DMS153 treated with DMSO at 0.1 percent for 48 hours (cell line): ENCODE measurements around the gene IMMP2L.
A peak's percentile ranks its signal among the peaks of the same experiment; 100 is the strongest.

Source experiments
- DNase-seq: peaks from one replicate; lab custom pipeline; 2025; ENCODE audit not compliant: unreplicated experiment; lab: John Stamatoyannopoulos, UW

The IMMP2L gene

DNA sequence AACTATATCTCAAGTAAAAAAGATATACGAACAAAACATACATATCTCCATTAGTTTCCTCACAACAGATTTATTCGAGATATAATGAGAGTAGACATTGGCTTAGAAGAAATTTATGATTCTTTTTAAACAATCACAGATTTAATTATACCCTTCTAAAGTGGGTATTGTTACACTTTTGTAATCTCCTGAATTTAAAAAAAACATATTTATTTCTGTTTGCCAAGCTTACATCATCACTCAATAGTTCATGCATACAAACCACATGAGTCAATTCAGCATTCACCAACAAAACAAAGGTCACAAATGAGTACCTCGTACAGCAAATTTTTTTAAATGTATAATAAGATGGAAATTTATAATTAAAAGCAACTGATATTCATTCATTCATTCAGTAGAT, 453.8 kb downstream of the IMMP2L start:
- DNase-seq, result no peak

DNA sequence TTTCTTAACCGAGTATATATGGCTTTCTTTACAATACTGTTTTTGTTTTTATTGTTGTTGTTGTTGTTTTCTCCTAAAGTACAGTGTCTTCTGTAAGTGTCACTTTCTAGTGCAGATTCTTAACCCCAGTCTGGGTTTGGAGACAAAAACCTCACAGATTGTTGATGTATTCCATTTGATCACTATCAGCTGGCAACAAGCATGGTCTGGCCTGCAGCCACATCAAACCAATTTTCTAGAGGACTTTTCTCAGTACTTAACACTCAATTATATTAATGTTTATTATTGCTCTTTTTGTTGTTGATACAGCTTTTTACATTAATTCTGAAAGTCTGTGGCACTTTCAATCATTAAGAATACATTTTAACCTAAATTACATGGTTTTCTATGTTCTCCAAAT, 454.3 kb downstream of the IMMP2L start:
- DNase-seq, result no peak

DNA sequence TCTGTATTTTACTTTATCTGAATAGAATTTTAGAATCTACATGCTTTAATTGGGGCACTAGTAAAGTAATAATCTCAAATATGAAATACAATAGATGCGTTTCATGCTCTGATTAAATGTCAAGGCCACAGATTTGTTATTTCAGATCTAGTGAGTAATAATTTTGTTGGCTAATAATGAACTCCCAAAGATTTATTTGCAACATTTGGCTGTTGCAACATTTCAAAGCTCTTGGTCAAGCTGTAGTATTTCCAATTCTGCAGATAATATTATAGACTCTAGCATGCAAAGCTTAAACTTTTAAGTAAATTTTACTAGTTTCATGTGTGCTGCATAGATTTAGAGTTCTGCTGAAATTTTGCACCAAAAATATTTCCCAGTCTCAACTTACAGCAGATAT, 454.7 kb downstream of the IMMP2L start:
- DNase-seq, result no peak

DNA sequence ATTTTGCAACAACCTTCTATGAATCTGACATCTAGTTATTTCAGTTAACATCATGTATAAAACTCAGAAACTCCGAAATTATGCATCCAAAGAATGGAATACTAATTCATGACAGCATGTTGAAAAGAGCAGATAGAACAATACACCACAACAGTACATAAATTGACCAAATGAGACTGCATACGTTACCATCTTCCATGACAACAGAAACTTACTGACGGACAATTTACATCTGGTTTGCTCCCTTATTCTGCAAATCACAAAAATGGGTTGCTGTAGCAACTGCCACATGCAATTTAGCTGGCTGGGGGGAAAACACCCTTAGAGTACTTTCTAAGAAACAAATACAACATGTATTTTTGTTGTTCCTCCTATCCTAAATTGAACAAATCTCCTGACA, 457.0 kb downstream of the IMMP2L start:
- DNase-seq, result no peak

DNA sequence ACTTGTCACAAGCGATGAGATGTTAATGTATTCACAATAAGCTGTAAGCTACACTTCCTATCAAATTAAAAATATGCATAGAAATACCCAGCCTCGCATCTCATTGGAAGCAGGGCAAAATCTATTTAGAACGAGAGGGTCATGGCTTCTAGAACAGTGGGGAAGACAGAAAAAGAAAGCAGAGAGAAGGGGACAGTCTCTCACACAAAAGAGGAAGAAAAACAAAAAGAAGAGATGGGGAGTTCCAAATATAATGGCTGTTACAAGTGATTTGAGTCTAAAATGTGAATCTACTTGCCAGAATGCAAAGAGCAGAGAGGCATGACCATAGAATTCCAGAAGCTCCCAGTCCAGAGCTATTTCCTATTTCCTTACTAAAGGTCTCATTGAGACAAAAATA, 457.6 kb downstream of the IMMP2L start:
- DNase-seq, result no peak

DNA sequence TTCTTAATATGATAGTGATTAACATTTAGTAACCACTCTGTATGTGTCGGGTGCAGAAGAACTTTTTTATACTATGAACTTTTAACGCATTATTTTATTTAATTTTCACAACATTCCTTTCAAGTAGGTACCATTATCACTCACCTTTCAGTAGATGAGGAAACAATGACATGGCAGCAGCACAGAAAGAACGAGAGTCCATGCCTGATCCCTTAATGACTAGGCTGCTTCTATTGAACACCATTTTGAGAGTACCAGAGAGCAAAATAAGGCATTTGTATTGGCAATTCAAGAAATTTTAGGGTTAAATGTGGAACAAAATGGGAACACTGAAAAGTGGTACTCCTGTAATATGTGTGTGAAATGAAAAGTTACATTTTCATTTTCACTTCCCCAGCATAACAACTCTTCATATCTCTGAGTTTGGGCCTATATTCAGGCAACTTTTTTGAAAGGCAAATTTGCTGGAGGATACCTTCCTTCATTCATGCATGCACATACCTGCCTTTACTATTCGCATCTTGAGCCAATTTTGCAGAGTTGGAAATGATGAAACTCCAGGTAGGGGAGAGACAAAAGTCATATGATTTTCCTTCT, 458.5 kb downstream of the IMMP2L start:
- no peak for DNase-seq

DNA sequence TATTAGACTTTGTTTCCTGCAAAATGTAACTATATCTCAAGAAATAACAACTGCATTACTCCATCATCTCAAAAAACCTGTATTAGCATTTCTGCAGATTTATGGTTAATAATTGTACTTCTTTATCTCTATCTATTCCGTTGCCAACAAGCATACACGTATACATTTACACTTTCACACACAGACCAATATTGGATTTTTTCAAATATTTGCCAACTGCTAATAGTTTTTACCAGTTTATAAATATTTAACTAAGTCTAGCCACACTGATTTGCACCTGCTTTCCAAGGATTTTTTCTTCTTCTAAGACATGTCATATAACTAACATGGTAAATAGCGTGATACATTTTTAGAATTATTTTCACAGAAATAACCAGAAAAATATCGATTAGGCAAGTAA, 459.2 kb downstream of the IMMP2L start:
- no peak for DNase-seq

DNA sequence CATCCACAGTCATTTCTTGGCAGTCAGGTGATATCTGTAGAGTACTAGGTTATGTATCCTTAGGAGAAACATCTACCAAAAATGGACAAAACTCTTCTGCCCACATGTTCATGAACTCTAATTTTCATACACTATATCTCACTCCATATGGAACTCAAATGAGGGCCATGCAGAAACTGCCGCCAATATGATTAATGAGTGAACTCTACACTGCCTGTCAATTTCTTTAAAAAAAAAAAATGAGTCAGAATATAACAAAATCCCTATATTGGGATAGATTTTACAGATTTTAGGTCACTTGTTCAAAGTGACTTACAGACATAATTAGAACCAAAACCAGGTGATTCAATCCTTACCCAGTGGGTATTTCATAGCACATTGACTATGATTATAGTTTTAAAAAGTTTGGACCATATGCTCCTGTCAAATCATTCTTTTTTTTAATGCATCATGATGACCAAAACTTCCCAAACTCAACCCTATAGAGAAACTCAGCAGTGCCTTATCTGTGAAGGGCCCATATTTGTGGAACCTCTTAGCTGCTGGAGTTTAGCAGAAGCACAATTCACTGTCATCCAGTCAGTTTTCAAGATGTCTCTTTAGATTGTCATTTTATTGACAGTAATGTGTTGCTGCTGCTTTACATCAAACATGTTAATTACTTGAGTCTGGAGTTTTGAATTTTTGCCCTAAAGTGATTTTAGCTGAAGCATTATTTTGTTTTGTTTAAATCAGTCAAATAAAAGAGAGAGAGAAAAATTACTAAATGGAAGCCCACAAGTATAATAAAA, 460.2 kb downstream of the IMMP2L start:
- DNase-seq, result no peak

DNA sequence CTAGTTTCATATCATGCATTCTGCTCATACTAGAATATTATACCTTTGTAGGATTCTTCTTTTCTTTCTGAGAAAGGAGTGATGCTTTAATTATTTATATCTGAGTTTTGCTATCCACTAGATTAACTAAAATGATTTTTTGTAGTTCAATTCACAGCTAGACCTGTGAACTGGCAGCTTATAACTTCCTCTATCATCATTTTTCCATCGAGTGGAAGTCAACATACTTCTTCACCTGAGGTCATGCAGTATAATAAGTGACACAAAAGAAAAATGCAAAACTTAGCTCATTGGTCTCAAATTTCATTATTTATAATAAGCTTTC, 463.4 kb downstream of the IMMP2L start:
- no peak for DNase-seq

DNA sequence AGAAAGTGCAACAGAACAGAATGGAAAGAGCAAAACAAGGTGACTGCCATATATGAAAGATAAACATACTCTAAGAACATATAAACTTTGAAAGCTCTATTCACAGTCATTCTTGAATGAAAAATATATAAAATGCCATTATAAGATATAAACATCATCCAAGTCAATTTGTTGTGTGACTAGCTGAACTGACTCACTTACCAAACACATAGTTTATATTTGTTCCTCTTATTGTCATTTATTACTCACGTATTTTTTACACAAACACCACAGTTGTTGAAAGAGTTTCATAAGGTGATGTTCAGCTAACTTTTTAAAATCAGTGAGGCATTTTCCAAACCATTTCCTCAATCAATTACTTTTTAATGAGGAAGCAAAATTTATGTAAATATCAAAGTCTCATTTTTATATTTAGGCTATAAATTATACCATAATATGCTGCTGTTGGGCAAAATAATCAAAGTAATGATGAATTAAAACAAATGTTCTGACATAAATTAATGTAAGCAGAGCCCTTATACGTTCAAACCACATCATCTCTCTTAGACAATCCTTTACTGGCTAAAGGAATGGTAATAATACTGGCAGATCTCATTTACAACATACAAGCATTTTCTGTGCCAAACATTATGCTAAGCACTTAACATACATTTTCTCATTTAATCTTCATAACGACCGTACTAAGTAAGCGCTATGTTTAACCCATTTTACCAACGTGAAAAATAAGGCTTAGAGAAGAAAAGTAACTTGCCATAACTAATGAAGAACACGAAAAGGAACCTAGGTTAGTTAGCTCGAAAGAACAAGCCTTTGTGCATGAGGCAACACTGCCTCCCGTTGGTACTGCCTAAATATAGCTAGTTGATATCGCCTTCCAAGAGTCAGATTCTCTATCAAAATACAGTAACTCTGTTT, 464.0 kb downstream of the IMMP2L start:
- DNase-seq, result peak; percentile 15

DNA sequence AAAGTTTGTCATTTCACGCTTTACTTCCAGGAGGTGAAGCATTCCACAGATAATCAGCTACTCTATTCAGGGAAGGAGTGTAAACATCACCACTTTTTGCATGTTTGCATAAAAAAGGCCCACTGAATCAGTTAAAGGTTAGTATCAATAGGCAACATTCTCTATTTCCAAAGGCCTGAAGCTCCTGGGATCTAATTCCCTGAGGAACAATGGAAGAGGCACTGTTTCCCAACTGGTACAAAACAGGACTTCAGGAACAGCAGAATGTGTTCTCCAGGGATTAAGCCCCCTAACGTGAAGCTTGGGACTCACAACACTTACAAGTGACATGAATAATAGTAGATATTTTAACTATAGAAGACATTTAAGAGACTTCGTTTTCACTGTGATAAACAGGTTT, 465.3 kb downstream of the IMMP2L start:
- DNase-seq, result no peak

DNA sequence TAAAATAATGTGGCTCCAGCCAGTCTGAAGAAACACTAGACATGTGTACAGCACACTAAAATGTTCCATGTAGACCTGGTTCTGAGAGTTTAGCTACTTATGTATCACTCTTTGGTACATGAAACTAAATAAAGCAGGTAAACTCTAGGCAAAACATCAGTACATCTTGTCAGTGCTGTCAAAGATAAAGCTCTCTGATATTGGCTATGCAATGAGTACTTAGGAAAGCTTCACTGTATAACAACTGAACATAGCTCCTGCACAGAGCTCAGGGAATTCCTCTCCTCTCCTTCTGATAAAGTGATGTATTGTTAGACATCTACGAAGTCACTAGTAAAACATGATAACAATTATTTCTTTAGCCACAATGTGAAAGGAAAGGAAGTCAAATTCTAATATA, 467.9 kb downstream of the IMMP2L start:
- no peak for DNase-seq

DNA sequence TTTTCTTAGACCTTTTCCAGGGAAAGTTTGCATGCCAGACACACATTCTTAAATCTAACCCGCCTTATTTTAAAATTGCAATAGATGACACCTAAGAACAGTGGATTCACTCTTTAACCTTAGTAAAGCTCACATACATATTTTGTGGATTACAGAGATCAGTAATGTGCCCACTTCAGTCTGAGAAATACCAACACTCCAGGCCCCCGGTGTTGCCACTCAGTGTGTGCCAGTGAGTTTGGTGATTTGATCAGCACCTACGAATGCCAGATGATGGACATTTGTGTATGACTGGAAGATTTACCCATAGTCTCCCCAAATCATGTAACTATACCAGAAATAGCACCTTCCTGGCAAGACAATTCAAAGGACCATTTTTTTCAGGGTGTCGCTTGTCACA, 468.8 kb downstream of the IMMP2L start:
- DNase-seq, result no peak

DNA sequence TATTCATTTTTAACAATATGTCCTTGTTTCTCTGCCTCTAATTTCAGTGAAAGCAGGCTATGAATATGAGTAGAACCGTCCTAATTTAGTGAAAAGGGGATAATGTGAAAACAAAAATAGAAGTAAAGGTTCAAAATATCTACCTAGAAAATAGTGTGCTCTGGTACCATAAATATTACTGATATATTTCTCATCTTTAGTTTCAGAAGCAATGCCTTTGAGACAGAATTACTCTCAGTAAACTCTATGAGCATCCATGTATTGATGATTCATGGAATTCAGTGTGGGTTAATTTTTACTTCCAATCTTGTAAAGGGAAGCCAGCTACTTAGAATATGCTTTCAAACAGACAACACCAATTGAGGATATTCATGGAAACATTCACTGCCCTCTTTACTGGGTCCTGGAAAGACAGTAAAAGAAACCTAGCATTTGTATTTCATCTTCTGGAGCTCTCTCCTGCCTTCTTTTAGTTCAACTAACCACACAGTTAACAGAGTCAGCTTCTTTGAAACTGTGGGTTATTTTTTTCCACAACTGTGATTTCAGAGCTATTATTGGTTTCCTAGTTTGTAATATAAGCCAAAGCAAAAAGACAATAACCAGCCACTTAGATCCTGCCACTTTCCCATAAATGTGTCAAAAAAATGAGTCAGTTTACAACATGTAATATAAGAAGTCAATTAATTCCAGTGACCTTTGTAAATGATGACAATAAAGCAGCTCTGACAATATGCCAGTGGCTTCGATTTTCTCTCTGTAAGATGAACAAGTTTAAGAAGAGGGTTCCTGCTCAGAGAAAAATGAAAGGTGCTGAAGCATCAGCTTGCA, 469.7 kb downstream of the IMMP2L start:
- no peak for DNase-seq

DNA sequence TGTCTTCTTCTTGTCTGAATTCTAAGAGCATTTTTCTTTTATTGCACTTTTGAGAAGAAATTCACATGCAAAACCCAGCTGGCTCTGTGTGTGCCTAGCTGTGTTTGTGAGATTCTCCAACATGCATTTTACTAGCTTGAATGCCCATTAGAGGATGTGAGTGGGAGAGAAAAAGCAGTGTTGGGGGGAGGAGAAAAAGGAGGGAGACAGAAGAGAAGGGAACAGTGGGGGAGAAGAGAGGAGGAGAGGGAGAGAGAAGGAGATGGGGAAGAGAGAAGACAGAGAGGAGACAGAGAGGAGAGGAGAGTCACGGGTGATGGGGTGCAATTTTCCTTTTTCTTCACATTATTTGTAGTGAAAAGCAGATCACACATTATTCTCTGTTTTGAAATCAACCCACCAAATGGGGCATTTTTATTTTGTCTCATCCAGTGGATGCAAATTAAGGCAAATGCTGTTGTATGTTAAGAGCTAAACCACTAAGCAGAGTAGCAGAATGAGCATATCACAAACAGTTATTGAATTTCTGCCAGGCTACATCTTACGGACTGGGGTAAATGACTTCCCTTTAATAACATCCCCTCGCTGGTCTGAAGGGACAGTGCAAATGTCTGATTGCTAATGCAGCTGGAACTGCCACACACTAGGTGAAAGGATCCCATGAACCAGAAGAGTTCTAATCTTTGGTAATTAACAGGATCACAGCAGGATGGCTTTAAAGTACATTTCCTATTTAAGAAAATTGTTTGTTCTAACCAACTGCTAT, 470.5 kb downstream of the IMMP2L start:
- no peak for DNase-seq

DNA sequence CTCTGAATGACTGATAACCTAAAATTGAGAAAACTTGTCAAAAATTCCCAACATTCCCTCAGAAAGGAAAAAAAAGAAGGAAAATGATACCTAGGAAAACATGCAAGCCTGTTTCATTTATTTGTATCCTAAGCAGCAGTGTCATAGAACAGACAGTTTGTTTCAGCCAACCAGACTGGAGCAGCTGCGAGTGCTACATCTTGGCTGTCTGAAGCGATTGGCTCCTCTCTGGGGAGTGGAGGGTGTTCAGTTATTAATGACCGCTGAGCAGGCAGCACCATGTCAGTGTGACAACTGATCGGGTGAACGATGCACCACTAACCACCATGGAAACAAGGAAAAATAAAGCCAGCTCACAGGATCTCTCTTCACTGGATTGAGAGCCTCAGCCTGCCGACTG, 471.4 kb downstream of the IMMP2L start, which contains the start of gene LRRN3:
TSS of gene LRRN3 (plus strand) at position 282 of the 400 bp plus-strand sequence. CDS start 31,646 bp downstream, outside the sequence.
- peak; percentile 71 for DNase-seq

DNA sequence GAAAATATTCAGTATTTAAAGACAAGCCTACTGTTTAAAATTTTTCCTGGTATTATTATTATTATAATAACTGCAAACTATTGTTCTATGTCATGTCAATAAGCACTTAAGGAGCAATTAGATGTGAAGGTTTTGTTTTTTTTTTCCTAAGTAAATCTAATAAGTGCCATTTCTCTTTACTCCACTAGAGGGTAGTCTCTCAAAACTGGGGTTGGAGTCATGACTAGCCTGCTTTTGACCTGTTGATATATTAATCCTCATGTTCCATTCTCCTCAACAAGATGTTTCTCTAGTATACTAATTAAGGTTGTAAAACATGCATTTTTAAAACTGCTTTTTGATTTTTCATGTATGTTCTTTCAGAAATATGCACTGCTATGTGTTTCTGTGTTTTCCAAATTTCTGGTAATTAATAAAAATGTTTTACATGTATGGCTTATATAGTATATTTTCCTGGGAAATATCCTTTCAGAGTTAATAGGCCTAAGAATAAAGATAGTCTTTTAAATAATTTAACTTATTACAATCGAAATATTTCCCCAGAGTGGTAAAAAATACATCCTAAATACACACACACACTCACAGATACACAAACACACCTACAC, 472.4 kb downstream of the IMMP2L start:
- DNase-seq, result peak; percentile 22

DNA sequence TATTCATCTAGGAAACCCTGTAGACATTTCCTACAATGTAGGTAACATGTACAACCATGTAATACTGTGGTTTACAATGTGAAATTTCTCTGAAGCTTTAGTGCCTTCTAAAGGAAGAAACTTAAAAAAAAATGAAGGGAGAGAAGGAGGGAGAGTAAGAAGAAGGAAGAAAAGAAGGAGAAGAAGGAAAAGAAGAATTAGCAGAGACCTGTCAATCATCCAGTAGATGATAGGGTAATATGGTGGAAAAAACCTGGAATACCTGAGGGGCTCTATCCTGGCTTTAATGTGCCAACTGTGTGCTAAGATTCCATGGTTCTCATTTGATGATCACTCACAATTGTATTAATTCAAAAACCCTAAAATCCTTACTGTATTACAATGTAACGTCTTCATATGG, 474.0 kb downstream of the IMMP2L start:
- DNase-seq, result no peak

DNA sequence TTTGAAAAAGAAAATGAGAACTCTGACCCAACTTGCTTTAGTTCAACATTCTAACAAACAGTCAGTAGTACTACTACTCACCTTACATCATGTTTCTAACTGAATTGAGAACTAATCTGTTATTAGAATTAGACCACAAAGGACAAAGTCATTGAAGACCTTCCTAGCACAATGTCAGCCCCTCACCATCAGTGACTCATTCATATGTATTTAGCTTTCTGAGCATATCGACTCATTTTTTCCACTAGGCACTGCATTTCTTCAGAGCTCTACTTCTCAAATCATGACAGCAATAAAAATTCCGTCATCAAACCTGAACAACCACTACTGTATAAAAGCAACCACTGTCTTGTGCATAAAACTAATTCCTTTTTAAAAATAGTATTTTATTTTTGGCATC, 475.8 kb downstream of the IMMP2L start:
- no peak for DNase-seq

DNA sequence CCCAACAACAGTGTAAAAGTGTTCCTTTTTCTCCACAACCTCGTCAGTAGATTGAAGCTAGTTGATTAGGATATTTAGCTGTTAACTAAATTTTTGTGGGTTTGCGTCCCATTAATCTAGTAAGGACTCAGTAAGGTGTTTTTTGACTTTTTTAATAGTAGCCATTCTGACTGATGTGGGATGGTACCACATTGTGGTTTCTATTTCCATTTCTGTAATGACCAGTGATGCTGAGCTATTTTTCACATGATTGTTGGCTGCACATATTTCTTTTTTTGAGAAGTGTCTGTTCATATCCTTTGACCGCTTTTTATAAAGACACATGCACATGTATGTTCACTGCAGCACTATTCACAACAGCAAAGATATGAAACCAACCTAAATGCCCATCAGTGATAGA, 476.9 kb downstream of the IMMP2L start:
- no peak for DNase-seq
